Brain pericyte (primary cell): Measurements from ENCODE around the gene RNF217.
"Not testable (repeated sequence)": the region's sequence is repeated elsewhere in the genome, so short reads cannot be mapped to it uniquely, and the experiment has no call there.

Source experiments
- DNase-seq: peaks from one replicate; pipeline ENCODE4 v3.0.0-alpha.2; 2012; ENCODE audit warnings: low read depth, low spot score

Gene RNF217, protein sequence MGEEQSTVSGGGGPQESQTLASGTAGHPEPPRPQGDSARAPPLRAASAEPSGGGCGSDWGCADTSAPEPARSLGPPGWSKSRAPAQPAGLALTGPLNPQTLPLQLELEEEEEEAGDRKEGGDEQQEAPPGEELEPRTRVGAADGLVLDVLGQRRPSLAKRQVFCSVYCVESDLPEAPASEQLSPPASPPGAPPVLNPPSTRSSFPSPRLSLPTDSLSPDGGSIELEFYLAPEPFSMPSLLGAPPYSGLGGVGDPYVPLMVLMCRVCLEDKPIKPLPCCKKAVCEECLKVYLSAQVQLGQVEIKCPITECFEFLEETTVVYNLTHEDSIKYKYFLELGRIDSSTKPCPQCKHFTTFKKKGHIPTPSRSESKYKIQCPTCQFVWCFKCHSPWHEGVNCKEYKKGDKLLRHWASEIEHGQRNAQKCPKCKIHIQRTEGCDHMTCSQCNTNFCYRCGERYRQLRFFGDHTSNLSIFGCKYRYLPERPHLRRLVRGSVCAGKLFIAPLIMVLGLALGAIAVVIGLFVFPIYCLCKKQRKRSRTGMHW

DNA sequence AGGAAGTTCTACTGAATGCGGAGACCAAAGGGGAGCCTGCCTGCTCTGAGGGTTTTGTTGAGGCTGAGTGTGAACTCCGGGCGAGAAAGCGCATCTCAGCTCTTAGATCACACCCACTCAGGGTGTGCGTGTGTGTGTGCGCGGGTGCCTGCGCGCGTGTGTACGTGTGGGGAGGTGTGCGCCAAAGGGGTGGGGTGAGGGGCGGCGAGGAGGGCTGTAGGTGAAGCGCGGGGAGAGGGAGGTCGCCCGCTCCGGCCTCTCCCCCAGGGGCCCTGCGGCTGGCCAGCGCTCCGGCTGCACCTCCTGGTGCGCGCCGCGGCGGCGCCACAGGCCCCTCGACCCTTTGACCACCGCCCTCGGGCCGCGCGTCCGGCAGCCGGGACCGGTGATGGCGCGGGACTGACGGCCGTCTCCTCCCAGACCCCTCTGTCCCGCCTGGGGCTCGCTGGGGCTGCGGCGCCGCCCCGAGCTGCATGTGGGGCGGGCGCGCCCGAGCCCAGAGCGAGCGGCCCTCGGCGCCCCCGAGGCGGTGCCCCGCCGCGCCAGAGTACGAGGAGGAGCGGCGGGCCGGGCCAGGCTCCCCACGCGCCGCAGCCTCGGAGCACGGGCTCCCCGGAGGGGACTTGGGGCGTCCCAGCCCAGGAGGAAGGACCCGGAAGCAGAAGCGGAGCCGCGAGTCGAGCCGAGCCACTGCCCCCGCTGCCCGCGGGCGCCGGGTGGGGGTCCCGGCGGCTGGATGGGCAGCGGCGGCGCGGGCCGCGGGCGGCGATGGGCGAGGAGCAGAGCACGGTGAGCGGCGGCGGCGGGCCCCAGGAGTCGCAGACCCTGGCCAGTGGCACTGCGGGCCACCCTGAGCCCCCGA is at the start of gene RNF217:
Gene RNF217 (plus strand): TSS at position 661 of the 862 bp plus-strand sequence. CDS start 108 bp downstream, at position 769.
- DNase-seq: no peak

DNA sequence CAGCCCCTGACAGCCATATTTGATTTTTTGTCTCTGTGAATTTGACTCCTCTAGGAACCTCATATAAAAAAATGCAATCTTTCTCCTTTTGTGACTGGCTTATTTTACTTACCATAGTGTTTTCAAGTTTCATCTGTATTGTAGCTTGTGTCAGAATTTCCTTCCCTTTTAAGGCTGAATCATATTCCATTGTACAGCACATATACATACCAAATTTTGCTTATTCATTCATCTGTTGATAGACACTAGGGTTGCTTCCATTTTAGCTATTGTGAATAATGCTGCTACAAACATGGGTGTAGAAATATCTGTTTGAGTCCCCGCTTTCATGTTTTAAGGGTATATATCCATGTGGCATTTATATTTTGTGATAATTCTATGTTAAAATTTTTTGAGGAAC is 49.2 kb upstream of the RNF217 start:
- DNase-seq: no peak

DNA sequence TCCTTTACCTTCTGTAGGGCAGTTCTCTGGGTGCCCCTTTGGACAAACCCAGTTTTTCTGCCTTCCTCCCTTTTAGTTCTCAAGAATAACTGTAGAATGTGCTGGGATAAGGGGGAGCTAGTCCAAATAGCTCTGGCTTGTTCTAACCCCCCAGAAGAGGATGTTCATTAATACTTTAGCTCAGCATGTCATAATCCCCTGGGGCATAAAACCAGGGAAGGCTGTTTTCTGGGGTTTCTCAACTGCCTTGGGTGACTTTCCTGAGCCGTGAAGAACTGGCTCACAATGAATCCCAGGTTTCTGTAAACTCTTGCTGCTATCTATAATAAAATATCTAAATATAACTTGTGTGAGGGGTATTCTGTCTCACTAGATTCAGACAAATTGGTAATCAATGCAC is 44.5 kb upstream of the RNF217 start:
- no peak for DNase-seq

DNA sequence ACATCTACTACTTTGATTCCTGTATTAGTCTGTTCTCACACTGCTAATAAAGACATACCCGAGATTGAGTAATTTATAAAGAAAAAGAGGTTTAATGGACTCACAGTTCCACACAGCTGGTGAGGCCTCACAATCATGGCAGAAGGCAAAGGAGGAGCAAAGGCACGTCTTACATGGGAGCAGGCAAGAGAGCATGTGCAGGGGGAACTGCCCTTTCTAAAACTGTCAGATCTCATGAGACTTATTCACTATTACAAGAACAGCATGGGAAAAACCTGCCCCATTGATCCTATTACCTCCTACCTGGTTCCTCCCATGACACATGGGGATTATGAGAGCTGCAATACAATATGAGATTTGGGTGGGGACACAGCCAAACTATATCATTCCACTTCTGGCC is 42.5 kb upstream of the RNF217 start:
- not testable (repeated sequence) for DNase-seq

DNA sequence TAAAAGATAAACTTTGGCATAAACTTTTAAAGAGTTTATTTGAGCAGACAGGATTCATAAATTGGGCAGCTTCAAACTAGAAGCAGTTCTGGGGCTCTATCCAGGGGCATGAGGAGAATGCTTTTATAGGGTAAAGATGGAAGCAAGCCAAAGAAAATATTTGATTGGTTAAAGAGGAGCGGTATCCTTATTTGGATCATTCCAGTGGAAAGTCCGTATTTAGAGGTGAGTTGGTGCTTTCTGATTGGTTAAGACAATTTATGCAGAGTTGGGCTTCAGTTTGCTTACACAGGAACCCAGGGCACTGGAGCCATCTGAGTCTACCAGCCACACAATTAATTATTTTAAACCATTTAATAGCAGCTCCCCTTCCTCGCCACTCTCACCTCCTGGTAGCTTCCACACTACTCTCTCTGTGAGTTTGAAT is 37.9 kb upstream of the RNF217 start:
- no peak for DNase-seq

DNA sequence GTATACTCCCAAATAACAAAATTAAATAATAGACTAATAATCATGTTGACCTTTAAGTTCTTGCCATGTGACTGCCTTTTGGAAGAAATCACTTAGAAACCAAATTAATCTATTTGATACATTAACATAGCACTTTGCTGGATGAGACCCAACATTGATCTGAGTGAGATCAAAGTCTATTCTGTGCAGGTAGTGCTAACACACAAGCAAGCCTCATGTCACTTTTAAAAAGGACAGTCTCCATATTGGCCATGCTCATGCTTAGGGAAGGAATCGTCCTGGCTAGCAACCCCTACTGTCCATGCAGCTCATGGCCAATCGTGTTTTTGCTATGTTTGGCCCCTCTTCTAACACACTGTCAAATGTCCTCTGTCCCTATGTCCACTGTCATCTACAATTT is 35.8 kb upstream of the RNF217 start:
- DNase-seq: no peak

DNA sequence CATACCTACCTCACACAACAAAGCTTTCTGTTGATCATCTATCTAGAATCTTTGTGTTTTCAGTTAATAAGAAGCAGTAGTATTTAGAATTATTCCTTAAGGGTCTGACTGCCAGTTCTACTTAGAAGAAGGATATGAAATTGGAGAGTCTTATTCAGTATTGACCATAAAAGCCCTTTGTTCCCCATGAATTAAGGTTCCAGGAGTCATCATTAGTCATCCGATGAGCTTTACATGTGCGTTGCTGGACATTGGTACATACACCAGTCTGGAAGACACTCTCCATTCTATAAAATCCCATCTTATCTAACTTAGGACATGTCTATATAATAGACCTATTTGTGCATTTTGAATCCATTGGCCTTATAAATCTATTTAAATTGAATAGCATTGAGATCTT is 34.4 kb upstream of the RNF217 start:
- no peak for DNase-seq

DNA sequence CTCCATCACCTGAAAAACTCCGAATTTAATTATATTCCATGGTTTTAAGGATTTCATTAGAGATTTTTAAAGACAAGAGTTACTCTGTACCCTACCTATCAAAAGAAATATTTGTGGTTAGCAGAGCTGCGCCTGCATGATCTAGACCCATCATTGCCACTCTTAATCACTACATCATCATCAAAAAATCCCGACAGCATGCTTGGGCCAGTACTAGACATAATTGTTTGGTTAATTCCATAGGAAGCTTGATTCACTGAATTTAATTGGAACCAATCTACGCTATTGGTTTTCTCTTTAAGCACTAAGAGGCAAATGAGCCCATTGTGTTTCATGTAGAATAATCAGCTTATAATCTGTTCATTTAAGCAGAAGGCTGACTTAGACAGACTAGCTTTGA is 33.4 kb upstream of the RNF217 start:
- DNase-seq: no peak

DNA sequence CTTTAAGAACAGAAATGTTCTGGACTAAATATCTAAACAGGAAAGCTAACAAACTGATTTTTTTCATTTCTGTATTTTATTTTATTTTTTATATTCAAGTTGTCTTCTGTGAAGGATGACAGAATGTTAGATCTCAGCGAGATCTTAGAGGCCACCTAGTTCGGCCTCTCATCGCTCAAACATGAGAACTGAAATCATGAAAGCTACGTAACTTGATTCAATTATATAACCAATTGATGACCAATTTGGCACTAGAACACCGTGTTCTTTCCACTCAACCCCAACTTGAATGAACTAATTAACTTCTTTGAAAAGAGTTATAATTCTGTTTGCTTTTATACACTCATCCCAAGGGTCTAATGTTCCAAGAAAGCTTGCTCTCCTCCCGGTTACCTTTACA is 24.6 kb upstream of the RNF217 start:
- no peak for DNase-seq

DNA sequence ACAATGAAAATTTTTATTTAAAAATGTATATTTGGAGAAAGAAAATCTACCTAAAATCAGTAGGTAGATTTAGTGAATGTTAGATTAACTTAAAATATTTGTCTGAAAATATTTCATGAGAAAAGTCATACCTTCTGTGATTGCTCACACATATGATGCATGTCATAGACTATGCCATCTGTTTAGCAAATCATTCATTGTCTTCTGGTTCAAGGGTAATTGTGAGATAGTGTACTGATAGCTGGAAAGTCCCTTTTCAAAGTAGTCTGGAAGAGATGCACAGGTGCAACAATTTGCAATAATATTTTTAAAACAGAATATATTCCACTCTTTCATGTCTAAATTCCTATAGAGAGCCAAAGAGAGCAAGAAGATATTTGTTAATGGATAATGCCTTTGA is 21.0 kb upstream of the RNF217 start:
- no peak for DNase-seq

DNA sequence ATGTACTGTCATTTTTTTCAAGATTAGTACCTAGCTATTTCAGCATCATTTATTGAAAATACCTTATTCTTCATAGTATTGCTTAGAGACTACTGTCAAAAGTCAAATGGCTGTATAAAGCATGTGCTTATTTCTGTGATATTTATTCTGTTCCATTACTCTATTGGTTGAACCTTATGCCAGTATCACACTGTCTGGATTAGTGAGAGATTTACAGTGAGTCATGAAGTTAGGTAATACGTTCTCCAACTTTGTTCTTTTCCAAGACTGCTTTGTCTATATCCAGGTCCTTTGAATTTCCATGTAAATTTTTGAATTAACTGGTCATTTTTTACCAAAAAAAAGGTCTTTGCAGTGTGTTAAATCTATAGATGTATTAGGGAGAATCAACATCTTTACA is 18.6 kb upstream of the RNF217 start:
- no peak for DNase-seq

DNA sequence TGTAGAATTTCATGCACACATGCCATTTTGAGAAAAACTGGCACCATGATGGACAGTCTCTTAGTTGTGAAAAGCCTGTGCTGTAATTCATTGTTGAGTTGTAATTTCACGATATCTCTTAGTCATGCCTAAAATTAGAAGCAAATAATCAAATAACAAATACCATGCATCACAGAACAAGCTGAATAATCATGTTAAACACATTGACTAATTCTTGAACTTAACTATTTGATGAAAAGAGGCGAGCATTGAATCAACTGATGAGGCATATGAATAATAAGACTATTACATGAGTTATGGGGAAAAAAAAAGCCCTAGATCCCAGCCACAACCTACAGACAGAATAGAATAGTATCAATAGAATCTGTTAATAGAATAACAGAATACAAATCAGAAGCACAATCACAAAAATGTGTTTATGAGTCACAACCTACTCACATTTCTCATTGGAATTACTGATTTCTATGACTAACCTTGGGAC is 14.2 kb upstream of the RNF217 start:
- no peak for DNase-seq

DNA sequence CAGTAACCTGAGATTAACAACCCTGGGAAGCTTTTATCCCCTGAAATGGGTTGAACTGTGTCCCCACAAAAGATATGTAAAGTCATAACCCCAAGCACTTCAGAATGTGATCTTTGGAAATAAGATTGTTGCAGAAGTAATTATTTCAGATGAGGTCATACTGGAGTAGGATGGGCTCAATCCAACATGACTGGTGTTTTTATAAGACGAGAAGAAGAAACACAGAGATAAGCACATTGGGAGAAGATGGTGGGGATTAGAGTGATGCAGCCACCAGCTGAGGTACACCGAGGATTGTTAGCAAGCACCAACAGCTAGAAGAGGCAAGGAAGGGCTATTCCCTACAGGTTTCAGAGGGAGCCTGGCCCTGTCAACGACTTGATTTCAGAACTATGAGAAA is 12.5 kb upstream of the RNF217 start:
- no peak for DNase-seq

DNA sequence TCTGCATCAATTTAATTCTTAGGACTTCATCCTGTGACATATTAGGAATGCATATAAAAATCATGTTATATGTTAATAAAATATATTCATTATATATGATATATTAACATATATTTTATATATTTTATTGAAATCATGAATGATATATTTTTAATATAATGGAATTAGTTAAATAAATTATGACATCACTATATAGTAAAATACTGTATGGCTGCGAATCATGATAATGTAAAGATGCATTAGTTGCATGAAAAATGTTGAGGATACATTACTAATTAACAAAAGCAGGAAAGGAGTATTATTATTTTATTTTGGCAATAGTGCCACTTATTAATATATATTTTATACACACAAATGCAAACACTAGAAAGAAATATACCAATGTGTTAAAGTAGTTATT is 8.4 kb upstream of the RNF217 start:
- DNase-seq: no peak

DNA sequence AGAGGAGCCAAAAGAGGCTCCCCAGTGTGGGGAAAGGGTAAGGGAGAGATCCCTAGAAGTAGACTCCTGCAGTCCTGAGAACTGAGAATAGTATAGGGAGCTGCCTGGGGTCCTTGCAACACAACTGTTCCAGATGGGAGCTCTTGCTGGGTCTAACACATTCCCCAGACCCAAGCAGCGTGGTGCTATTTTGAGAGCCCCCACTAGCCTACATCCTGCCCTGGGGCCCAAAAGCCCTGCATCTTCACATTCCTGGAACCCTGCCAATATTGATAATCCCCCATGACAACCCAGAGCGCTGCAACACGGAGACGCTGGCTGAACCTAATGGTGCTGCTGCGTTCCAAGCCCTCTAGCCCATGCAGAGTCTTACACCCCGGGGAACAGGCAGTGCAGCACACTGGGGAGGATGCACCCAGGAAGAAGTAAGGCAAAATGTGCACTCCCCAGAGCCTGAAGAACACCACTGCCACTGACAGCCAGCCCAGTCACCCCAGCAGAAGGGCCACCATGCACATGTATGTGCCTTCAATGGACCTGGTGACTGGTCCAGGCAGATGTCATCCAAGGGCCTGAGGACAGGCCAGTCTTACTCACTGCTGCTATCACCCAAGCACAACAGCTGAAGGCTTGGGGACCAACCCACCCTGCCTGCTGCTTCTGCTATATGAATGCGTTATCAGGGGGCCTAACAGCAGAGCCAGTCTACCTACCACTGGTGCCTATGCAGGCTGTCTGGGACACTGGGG is 7.0 kb upstream of the RNF217 start:
- DNase-seq: peak; percentile 27

DNA sequence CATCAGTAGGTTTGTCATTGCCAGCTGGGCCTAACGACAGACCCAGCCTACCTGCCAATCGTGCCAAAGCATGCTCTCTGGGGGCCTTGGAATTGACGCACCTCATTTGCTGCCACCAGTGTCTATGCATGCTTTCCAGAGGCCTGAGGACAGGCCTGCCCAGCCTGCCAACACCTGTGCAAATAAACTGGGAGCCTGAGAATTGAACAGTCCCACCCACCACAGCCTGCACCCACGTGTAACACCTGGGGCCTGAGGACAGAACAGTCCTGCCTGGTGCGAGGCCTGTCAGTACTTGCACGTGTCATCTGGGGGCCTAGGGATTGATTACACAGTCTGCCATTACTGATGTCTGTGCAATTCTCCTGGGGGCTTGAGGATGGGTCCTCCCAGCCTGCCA is 6.2 kb upstream of the RNF217 start:
- no peak for DNase-seq

DNA sequence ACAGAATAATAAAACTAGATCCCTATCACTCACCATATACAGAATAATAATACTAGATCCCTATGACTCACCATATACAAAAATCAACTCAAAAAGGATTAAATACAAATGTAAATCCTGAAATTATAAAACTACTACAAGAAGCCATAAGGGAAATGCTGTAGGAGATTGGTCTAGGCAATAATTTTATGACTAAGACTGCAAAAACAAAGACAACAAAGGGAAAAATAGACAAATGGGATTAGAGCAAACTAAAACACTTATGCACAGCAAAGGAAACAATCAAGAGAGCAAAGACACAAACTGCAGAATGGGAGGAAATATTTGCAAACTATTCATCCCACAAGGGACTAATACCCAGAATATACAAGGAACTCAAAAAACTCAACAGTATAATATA is 4.1 kb upstream of the RNF217 start:
- no peak for DNase-seq

DNA sequence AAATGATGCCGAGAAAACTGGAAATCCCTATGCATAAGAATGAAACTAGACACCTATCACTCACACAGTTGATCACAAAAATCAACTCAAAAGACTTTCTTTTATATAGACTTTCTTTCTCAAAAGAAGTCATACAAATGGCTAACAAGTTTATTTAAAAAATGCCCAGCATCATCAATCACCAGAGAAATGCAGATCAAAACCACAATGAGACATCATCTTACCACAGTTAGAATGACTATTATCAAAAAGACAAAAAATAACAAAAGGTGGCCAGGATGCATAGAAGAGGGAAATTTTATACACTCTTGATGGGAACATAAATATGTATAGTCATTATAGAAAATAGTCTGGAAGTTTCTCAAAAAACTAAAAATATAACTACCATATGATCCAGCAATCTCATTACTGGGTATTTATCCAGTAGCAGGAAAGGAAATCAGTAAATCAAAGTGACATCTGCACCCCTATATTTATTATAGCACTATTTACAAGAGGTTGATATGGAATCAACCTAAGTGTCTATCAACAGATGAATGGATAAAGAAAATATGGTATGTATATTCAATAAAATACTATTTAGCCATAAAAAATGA is 3.4 kb upstream of the RNF217 start:
- DNase-seq: no peak

DNA sequence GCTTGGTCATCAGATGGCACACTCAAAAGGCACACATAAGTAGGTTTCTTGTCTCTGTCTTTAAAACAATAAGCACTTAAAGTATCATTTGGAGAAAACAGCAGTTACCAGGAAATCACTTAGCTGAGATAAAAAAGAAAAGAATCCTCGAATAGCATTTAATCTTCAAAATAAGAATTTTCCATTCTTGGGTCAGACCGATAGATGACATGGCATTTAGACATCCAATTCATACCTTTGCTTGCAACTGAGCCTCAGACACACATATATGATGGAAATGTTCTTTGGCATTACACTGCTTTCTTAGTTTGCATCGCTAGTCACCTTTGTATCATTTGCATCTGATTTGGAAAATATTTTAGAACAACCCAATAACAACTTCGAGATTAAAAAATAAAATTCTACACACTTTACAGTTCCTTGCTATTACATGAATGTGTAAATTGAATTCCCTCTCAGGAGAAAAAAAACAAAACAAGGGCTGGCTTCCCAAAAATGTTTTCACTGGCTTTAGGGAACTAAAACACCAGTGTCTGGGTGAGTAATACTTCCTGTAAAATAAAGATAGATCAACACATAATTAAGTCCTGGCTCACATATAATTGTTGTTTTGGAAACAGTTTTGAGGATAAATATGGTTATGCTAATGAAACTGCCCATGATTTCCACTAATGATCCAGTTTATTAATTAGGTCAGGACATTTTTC is 1.3 kb upstream of the RNF217 start:
- no peak for DNase-seq

DNA sequence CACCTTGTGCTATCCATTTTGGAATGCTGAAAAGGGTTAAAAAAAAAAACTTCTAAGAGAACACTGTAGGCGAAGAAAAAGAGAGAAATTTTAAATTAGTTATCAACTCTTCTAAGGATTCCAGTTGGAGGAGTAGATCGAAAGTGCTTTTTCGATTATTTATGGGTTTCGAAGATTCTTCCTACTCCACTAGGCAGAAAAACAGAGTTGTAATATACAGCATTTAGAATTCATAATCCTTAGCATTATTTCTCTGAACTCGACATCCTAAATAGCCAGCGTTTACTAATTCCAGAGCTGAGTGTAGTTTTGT is 817 bp upstream of the RNF217 start:
- DNase-seq: no peak
